Brain pericyte (primary cell): ENCODE measurements around the gene UNC13B.
A peak's percentile ranks its signal among the peaks of the same experiment; 100 is the strongest.
"Not testable (repeated sequence)": the region's sequence is repeated elsewhere in the genome, so short reads cannot be mapped to it uniquely, and the experiment has no call there.

Source experiments
- DNase-seq: peaks from one replicate; pipeline ENCODE4 v3.0.0-alpha.2; 2012; ENCODE audit warnings: low read depth, low spot score

The UNC13B gene

GRCh38 chr9:35161713-35162604 is at the start of gene UNC13B:
TSS of gene UNC13B (plus strand) at chr9:35162009. CDS start at chr9:35162284, 275 bp downstream.
- peak; percentile 67 for DNase-seq

GRCh38 chr9:35112257-35113020 is 49.4 kb upstream of the UNC13B start:
- no peak for DNase-seq

- DNase-seq: peak; percentile 74
These were observed 47.5 kb upstream of the UNC13B start for GRCh38 chr9:35114113-35114839.

- DNase-seq: no peak
These were observed 46.8 kb upstream of the UNC13B start for GRCh38 chr9:35114840-35115628.

- peak; percentile 89 for DNase-seq
These were observed 45.9 kb upstream of the UNC13B start, which contains the start of gene ATOSB for GRCh38 chr9:35115680-35116538. TSS of gene ATOSB (minus strand) at chr9:35115862. CDS start at chr9:35108274, 7,588 bp downstream.

GRCh38 chr9:35116539-35116897 is 45.3 kb upstream of the UNC13B start:
- no peak for DNase-seq

- peak; percentile 76 for DNase-seq
These were observed 44.8 kb upstream of the UNC13B start for GRCh38 chr9:35116898-35117551.

- DNase-seq: no peak
These were observed 26.9 kb upstream of the UNC13B start for GRCh38 chr9:35134920-35135319.

GRCh38 chr9:35135988-35136387 is 25.8 kb upstream of the UNC13B start:
- no peak for DNase-seq

GRCh38 chr9:35136866-35137265 is 24.9 kb upstream of the UNC13B start:
- no peak for DNase-seq

- no peak for DNase-seq
These were observed 21.7 kb upstream of the UNC13B start for GRCh38 chr9:35140093-35140492.

GRCh38 chr9:35142037-35142436 is 19.8 kb upstream of the UNC13B start:
- no peak for DNase-seq

- DNase-seq: not testable (repeated sequence)
These were observed 13.8 kb upstream of the UNC13B start for GRCh38 chr9:35147941-35148563.

GRCh38 chr9:35152926-35153325 is 8.9 kb upstream of the UNC13B start:
- DNase-seq: no peak

- no peak for DNase-seq
These were observed 5.0 kb upstream of the UNC13B start for GRCh38 chr9:35156781-35157180.

- not testable (repeated sequence) for DNase-seq
These were observed 4.0 kb upstream of the UNC13B start for GRCh38 chr9:35157836-35158235.

- no peak for DNase-seq
These were observed 3.1 kb upstream of the UNC13B start for GRCh38 chr9:35158501-35159280.

- no peak for DNase-seq
These were observed 951 bp downstream of the UNC13B start for GRCh38 chr9:35162605-35163315.
